HepG2 (cell line): ENCODE data around the gene TMEM235. TPM values are rescaled to one million over a fixed set of nuclear protein-coding genes. Genes with fewer than 3 reads are reported as not detected.

ENCODE experiments used
- CBX5 ChIP-seq: sonication (generic); formaldehyde crosslinking; IDR thresholded peaks from 2 replicates; pipeline ENCODE4 v1.4.0; 2020; ENCODE audit warnings: missing genetic modification reagents, borderline replicate concordance
- DNMT3B ChIP-seq: conservative IDR thresholded peaks from 2 replicates; pipeline ENCODE4 v1.6.1; 2016; ENCODE audit warnings: missing biosample characterization, control low read depth
- HNRNPL ChIP-seq: fragments of 200-400 bp; formaldehyde crosslinking; IDR thresholded peaks from 2 replicates; pipeline ENCODE4 v1.6.1; 2017; ENCODE audit warnings: mild to moderate bottlenecking, low read depth, low read length
- POLR2AphosphoS5 ChIP-seq: IDR thresholded peaks from 2 replicates; pipeline ENCODE4 v1.6.1; 2012; ENCODE audit warnings: low read depth, low read length
- POLR2G ChIP-seq: fragments of 200-400 bp; formaldehyde crosslinking; IDR thresholded peaks from 2 replicates; pipeline ENCODE4 v1.6.1; 2018; ENCODE audit warnings: mild to moderate bottlenecking, low read depth, low read length, moderate library complexity
- SALL1 ChIP-seq: sonication (generic); formaldehyde crosslinking; IDR thresholded peaks from 2 replicates; pipeline ENCODE4 v1.8.0; 2022; ENCODE audit warnings: mild to moderate bottlenecking, missing genetic modification reagents
- SATB2 ChIP-seq: sonication (generic); formaldehyde crosslinking; IDR thresholded peaks from 2 replicates; pipeline ENCODE4 v1.5.0; 2020; ENCODE audit warnings: missing genetic modification reagents
- U2AF1 ChIP-seq: fragments of 200-400 bp; formaldehyde crosslinking; optimal IDR thresholded peaks from 2 replicates; pipeline ENCODE3; 2017; ENCODE audit warnings: mild to moderate bottlenecking, low read depth, low read length
- ZNF30 ChIP-seq: sonication (generic); formaldehyde crosslinking; IDR thresholded peaks from 2 replicates; pipeline ENCODE4 v1.5.0; 2020; ENCODE audit warnings: mild to moderate bottlenecking, missing genetic modification reagents
- ZNF720 ChIP-seq: sonication (generic); formaldehyde crosslinking; IDR thresholded peaks from 2 replicates; pipeline ENCODE4 v1.4.0; 2020; ENCODE audit warnings: missing genetic modification reagents
- polyA plus RNA-seq, 8 experiments: library from polyadenylated mRNA; depleted of rRNA in 3 of 8; stranded (reverse) in 7 of 8; unstranded in 1 of 8; fragments of >200 nt; fragmentation: Illumina TruSeq in 4 of 8; extraction: Trizol in 4 of 8; gene quantifications; 2 replicates each; pipeline versions ENCODE4 v1.2.1 to v1.2.3, GENCODE V29; 2011 to 2016; ENCODE audit warnings: low read depth in 4 of 8, missing spikeins in 1 of 8, mixed read lengths in 1 of 8; ENCODE audit not compliant: insufficient read depth in 1 of 8
- total RNA-seq, 5 experiments: library from RNA; depleted of rRNA; stranded (reverse); fragments of >200 nt; fragmentation: Illumina TruSeq; extraction: Trizol; gene quantifications; 2 replicates each; pipeline ENCODE4 v1.2.3, GENCODE V29; 2016; ENCODE audit warnings: low read depth in 1 of 5
- TF ChIP-seq, protein P1 (sequence below): sonication (generic); formaldehyde crosslinking; IDR thresholded peaks from 2 replicates; pipeline ENCODE4 v1.9.0; 2021; ENCODE audit warnings: missing genetic modification reagents, borderline replicate concordance
- TF ChIP-seq, protein P2 (sequence below): sonication (generic); formaldehyde crosslinking; IDR thresholded peaks from 2 replicates; pipeline ENCODE4 v1.5.0; 2020; ENCODE audit warnings: mild to moderate bottlenecking, missing genetic modification reagents
- TF ChIP-seq, protein P3 (sequence below): sonication (generic); formaldehyde crosslinking; IDR thresholded peaks from 2 replicates; pipeline ENCODE4 v1.8.0; 2022; ENCODE audit warnings: mild to moderate bottlenecking, missing genetic modification reagents
- TF ChIP-seq, protein P4 (sequence below): sonication (generic); formaldehyde crosslinking; IDR thresholded peaks from 2 replicates; pipeline ENCODE4 v1.8.0; 2022; ENCODE audit warnings: low read depth, missing genetic modification reagents
- TF ChIP-seq, protein P5 (sequence below): sonication (generic); formaldehyde crosslinking; IDR thresholded peaks from 2 replicates; pipeline ENCODE4 v1.5.0; 2020; ENCODE audit warnings: missing genetic modification reagents, mild to moderate bottlenecking, borderline replicate concordance

Gene TMEM235
- total and polyA plus RNA-seq, 2 of the 13 experiments (the other 11 are each of a cell fraction or from before 2014, with no cell fraction given), result not detected

DNA sequence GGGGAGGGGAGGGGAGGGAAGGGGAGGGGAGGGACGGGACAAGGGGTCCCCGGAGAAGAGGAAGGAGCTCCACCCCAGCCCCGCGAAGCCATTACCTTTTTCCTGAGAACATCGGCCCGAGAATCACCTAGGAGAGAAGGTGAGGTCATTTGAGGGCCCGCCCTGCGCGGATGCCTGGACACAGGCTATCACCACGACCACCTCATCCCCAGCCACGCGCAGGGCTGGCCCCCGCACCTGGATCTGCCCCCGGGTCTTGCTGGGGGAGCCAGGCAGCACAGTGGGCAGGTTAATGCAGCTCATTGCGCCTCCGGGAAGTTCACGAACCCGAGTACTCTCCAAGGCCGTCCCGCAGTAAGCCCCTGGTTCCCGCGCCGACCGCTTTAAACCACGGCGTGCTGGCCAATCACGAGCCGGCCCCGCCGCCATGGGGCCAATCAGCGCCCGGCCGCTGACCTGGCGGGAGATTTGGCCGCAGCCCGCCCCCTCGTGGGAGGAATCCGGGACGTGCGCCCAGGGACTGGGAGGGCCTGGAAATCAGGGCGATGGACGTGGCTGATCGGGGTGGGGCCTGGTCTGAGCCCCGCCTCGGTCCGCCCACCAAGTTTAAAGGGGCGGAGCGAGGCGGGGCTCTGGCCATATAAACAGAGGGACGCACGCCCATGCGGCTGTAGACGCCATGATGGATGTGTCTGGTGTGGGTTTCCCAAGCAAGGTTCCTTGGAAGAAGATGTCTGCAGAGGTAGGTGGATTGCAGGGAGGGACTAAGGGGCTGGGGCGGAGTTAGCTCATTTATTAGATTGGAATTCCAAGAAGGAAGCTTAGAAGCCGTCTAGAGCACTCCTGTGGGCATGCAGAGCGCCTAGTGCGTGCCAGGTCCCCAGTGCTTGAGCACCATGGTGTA is 44.5 kb upstream of the TMEM235 start, which contains the start of the genes AFMID and TK1 (continued):
- TF ChIP-seq, protein P1, sequence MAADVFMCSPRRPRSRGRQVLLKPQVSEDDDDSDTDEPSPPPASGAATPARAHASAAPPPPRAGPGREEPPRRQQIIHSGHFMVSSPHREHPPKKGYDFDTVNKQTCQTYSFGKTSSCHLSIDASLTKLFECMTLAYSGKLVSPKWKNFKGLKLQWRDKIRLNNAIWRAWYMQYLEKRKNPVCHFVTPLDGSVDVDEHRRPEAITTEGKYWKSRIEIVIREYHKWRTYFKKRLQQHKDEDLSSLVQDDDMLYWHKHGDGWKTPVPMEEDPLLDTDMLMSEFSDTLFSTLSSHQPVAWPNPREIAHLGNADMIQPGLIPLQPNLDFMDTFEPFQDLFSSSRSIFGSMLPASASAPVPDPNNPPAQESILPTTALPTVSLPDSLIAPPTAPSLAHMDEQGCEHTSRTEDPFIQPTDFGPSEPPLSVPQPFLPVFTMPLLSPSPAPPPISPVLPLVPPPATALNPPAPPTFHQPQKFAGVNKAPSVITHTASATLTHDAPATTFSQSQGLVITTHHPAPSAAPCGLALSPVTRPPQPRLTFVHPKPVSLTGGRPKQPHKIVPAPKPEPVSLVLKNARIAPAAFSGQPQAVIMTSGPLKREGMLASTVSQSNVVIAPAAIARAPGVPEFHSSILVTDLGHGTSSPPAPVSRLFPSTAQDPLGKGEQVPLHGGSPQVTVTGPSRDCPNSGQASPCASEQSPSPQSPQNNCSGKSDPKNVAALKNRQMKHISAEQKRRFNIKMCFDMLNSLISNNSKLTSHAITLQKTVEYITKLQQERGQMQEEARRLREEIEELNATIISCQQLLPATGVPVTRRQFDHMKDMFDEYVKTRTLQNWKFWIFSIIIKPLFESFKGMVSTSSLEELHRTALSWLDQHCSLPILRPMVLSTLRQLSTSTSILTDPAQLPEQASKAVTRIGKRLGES (CRISPR knock-in tag), result peak; percentile 61; the same call in 1 of the 2 replicates
- peak; percentile 92 for TF ChIP-seq SALL1 (CRISPR knock-in tag)
- peak; percentile 100 for TF ChIP-seq POLR2G
- TF ChIP-seq, protein P2, sequence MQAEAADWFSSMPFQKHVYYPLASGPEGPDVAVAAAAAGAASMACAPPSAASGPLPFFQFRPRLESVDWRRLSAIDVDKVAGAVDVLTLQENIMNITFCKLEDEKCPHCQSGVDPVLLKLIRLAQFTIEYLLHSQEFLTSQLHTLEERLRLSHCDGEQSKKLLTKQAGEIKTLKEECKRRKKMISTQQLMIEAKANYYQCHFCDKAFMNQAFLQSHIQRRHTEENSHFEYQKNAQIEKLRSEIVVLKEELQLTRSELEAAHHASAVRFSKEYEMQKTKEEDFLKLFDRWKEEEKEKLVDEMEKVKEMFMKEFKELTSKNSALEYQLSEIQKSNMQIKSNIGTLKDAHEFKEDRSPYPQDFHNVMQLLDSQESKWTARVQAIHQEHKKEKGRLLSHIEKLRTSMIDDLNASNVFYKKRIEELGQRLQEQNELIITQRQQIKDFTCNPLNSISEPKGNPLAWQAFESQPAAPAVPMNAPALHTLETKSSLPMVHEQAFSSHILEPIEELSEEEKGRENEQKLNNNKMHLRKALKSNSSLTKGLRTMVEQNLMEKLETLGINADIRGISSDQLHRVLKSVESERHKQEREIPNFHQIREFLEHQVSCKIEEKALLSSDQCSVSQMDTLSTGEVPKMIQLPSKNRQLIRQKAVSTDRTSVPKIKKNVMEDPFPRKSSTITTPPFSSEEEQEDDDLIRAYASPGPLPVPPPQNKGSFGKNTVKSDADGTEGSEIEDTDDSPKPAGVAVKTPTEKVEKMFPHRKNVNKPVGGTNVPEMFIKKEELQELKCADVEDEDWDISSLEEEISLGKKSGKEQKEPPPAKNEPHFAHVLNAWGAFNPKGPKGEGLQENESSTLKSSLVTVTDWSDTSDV, result peak; percentile 79
- no peak for TF ChIP-seq ZNF30 (CRISPR knock-in tag)
- no peak for TF ChIP-seq HNRNPL
- TF ChIP-seq ZNF720 (CRISPR knock-in tag), result peak; percentile 40; the same call in 1 of the 2 replicates
- peak; percentile 34; the same call in 1 of the 2 replicates for TF ChIP-seq SATB2
- peak; percentile 100 for TF ChIP-seq POLR2AphosphoS5
- peak; percentile 90 for TF ChIP-seq U2AF1
- TF ChIP-seq CBX5 (CRISPR knock-in tag), result peak; percentile 38; the same call in 1 of the 2 replicates
- TF ChIP-seq, protein P3, sequence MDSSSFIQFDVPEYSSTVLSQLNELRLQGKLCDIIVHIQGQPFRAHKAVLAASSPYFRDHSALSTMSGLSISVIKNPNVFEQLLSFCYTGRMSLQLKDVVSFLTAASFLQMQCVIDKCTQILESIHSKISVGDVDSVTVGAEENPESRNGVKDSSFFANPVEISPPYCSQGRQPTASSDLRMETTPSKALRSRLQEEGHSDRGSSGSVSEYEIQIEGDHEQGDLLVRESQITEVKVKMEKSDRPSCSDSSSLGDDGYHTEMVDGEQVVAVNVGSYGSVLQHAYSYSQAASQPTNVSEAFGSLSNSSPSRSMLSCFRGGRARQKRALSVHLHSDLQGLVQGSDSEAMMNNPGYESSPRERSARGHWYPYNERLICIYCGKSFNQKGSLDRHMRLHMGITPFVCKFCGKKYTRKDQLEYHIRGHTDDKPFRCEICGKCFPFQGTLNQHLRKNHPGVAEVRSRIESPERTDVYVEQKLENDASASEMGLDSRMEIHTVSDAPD (CRISPR knock-in tag), result peak; percentile 95
- TF ChIP-seq, protein P4, sequence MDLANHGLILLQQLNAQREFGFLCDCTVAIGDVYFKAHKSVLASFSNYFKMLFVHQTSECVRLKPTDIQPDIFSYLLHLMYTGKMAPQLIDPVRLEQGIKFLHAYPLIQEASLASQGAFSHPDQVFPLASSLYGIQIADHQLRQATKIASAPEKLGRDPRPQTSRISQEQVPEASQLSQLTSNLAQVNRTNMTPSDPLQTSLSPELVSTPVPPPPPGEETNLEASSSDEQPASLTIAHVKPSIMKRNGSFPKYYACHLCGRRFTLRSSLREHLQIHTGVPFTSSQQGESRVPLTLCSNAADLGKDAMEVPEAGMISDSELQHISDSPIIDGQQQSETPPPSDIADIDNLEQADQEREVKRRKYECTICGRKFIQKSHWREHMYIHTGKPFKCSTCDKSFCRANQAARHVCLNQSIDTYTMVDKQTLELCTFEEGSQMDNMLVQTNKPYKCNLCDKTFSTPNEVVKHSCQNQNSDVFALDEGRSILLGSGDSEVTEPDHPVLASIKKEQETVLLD (CRISPR knock-in tag), result peak; percentile 98
- TF ChIP-seq, protein P5, sequence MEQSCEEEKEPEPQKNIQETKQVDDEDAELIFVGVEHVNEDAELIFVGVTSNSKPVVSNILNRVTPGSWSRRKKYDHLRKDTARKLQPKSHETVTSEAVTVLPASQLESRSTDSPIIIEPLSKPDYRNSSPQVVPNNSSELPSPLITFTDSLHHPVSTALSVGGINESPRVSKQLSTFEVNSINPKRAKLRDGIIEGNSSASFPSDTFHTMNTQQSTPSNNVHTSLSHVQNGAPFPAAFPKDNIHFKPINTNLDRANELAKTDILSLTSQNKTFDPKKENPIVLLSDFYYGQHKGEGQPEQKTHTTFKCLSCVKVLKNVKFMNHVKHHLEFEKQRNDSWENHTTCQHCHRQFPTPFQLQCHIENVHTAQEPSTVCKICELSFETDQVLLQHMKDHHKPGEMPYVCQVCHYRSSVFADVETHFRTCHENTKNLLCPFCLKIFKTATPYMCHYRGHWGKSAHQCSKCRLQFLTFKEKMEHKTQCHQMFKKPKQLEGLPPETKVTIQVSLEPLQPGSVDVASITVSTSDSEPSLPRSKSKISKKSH (CRISPR knock-in tag), result no peak
- TF ChIP-seq DNMT3B (CRISPR knock-in tag), result peak; percentile 75
